IPS DF 6.9 (cell line): ENCODE measurements around the gene FITM1.

ENCODE experiments used
- DNase-seq: peaks from one replicate; pipeline ENCODE4 v3.0.0-alpha.2; 2013; ENCODE audit warnings: low read depth, low spot score
- H3K27ac ChIP-seq: one replicate; pipeline ENCODE4 v1.5.1; 2013; ENCODE audit warnings: low read length, control low read depth
- H3K27me3 ChIP-seq: 2 replicates; pipeline ENCODE4 v1.6.1; 2013; ENCODE audit warnings: mild to moderate bottlenecking, low read length; ENCODE audit not compliant: control insufficient read depth, insufficient read depth
- H3K36me3 ChIP-seq: 2 replicates; pipeline ENCODE4 v1.6.1; 2013; ENCODE audit warnings: low read length; ENCODE audit not compliant: control insufficient read depth, insufficient read depth
- H3K4me1 ChIP-seq: 2 replicates; pipeline ENCODE4 v1.6.1; 2013; ENCODE audit warnings: low read length; ENCODE audit not compliant: control insufficient read depth, insufficient read depth
- H3K4me3 ChIP-seq: 2 replicates; pipeline ENCODE4 v1.5.1; 2013; ENCODE audit warnings: mild to moderate bottlenecking, low read length
- H3K9me3 ChIP-seq: 2 replicates; pipeline ENCODE4 v1.6.1; 2013; ENCODE audit warnings: low read length, inconsistent platforms; ENCODE audit not compliant: control insufficient read depth, insufficient read depth
- WGBS: extraction: QIAGEN DNeasy Blood & Tissue Kit; methylation state at CpG from one replicate; pipeline ENCODE4 v1.1.7; 2013; ENCODE audit warnings: mixed read lengths, missing lambda C conversion rate; ENCODE audit not compliant: insufficient read length, insufficient coverage; 5-methylcytosine and 5-hydroxymethylcytosine counted together

FITM1 gene

DNA sequence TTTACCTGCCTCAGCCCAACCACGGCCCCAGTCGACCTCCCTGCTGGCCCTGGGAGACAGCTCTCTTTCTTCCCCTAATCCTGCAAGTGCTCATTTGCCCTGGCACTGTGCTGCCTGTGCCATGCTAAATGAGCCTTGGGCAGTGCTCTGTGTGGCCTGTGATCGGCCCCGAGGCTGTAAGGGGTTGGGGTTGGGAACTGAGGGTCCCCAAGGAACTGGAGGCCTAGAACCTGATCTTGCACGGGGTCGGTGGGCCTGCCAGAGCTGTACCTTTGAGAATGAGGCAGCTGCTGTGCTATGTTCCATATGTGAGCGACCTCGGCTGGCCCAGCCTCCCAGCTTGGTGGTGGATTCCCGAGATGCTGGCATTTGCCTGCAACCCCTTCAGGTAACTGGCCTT lies 19.6 kb downstream of the FITM1 start:
- Histone ChIP-seq H3K4me3 (no peak overlapping the region), H3K36me3 (peaks cover 30% of the 10 kb centered on the region), H3K9me3 (no peaks in the 10 kb centered on the region), H3K27me3 (no peaks in the 10 kb centered on the region), H3K27ac (no peak overlapping the region), H3K4me1 (peaks cover 1% of the 10 kb centered on the region; the same call in 1 of the 2 replicates)
- WGBS: no CpG with 5 or more reads among the region's 9 CpGs
- no peak for DNase-seq

GRCh38 chr14:24150567-24150966 lies 20.1 kb downstream of the FITM1 start:
- Histone ChIP-seq H3K4me3 (no peak overlapping the region), H3K36me3 (peaks cover 35% of the 10 kb centered on the region), H3K27ac (no peak overlapping the region), H3K9me3 (no peaks in the 10 kb centered on the region), H3K27me3 (no peaks in the 10 kb centered on the region), H3K4me1 (peaks cover 1% of the 10 kb centered on the region; the same call in 1 of the 2 replicates)
- no peak for DNase-seq
- no CpG with 5 or more reads among the region's 9 CpGs for WGBS

- H3K4me1 ChIP-seq: peaks cover 1% of the 10 kb centered on the region; the same call in 1 of the 2 replicates
- no peak overlapping the region for H3K4me3 ChIP-seq
- H3K36me3 ChIP-seq: peaks cover 36% of the 10 kb centered on the region
- no peaks in the 10 kb centered on the region for H3K9me3 ChIP-seq
- no CpG with 5 or more reads among the region's 9 CpGs for WGBS
- no peaks in the 10 kb centered on the region for H3K27me3 ChIP-seq
- no peak overlapping the region for H3K27ac ChIP-seq
- no peak for DNase-seq
Measured at GRCh38 chr14:24150993-24151392, 20.5 kb downstream of the FITM1 start.

DNA sequence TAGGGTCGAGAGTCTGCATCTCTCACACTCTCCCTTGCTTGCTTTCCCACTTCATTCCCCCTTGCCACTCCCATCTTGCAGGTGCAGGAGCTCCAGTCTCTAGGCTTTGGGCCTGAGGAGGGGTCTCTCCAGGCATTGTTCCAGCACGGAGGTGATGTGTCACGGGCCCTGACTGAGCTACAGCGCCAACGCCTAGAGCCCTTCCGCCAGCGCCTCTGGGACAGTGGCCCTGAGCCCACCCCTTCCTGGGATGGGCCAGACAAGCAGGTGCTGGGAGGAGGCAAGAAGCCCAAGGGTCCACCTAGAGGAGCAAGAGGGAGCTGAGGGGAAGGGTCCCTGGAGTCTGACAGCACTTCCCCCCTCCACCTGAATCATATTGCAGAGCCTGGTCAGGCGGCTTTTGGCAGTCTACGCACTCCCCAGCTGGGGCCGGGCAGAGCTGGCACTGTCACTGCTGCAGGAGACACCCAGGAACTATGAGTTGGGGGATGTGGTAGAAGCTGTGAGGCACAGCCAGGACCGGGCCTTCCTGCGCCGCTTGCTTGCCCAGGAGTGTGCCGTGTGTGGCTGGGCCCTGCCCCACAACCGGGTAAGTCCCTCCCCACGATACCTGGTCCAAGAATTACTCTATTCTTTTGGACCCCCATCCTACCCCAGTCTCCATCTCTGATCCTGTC lies 21.1 kb downstream of the FITM1 start:
- peaks cover 1% of the 10 kb centered on the region; the same call in 1 of the 2 replicates for H3K4me1 ChIP-seq
- no peaks in the 10 kb centered on the region for H3K27me3 ChIP-seq
- no peak overlapping the region for H3K4me3 ChIP-seq
- H3K36me3 ChIP-seq: peaks cover 36% of the 10 kb centered on the region
- H3K27ac ChIP-seq: no peak overlapping the region
- WGBS: no CpG with 5 or more reads among the region's 16 CpGs
- DNase-seq: no peak
- no peaks in the 10 kb centered on the region for H3K9me3 ChIP-seq

GRCh38 chr14:24155100-24155499 lies 24.6 kb downstream of the FITM1 start:
- no peak overlapping the region for H3K4me3 ChIP-seq
- no peak for DNase-seq
- no peaks in the 10 kb centered on the region for H3K9me3 ChIP-seq
- no peaks in the 10 kb centered on the region for H3K4me1 ChIP-seq
- H3K36me3 ChIP-seq: peaks cover 44% of the 10 kb centered on the region
- no peak overlapping the region for H3K27ac ChIP-seq
- no CpG with 5 or more reads among the region's 10 CpGs for WGBS
- H3K27me3 ChIP-seq: no peaks in the 10 kb centered on the region

GRCh38 chr14:24156840-24157239 lies 26.4 kb downstream of the FITM1 start:
- H3K27me3 ChIP-seq: no peaks in the 10 kb centered on the region
- H3K27ac ChIP-seq: no peak overlapping the region
- no peak for DNase-seq
- H3K9me3 ChIP-seq: no peaks in the 10 kb centered on the region
- no CpG with 5 or more reads among the region's 1 CpG for WGBS
- peaks cover 29% of the 10 kb centered on the region for H3K36me3 ChIP-seq
- H3K4me3 ChIP-seq: no peak overlapping the region
- H3K4me1 ChIP-seq: no peaks in the 10 kb centered on the region

DNA sequence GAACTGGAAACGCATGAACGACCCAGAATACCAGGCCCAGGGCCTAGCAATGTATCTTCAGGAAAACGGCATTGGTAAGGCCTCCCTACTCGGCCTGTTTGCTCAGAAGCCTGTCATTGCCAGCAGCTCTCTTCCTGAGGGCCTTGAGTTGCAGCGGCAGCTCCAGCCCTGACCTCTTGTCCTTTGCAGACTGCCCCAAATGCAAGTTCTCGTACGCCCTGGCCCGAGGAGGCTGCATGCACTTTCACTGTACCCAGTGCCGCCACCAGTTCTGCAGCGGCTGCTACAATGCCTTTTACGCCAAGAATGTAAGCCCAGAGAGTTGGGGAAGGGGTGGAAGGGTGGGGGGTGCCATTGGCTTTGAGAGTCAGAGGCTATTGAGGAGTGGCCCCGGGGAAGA lies 26.9 kb downstream of the FITM1 start:
- Histone ChIP-seq H3K27me3 (no peaks in the 10 kb centered on the region), H3K4me1 (no peaks in the 10 kb centered on the region), H3K9me3 (no peaks in the 10 kb centered on the region), H3K36me3 (peaks cover 29% of the 10 kb centered on the region), H3K27ac (no peak overlapping the region), H3K4me3 (no peak overlapping the region)
- DNase-seq: no peak
- no CpG with 5 or more reads among the region's 12 CpGs for WGBS

- Histone ChIP-seq H3K4me1 (no peaks in the 10 kb centered on the region), H3K27ac (no peak overlapping the region), H3K9me3 (no peaks in the 10 kb centered on the region), H3K4me3 (no peak overlapping the region), H3K36me3 (peaks cover 37% of the 10 kb centered on the region), H3K27me3 (no peaks in the 10 kb centered on the region)
- no CpG with 5 or more reads among the region's 11 CpGs for WGBS
- DNase-seq: no peak
Measured at GRCh38 chr14:24159777-24160498, 29.5 kb downstream of the FITM1 start.

GRCh38 chr14:24160499-24160849 lies 30.0 kb downstream of the FITM1 start:
- Histone ChIP-seq H3K4me3 (no peak overlapping the region), H3K4me1 (no peaks in the 10 kb centered on the region), H3K27ac (no peak overlapping the region), H3K27me3 (no peaks in the 10 kb centered on the region), H3K36me3 (peaks cover 34% of the 10 kb centered on the region), H3K9me3 (no peaks in the 10 kb centered on the region)
- WGBS: no CpG with 5 or more reads among the region's 4 CpGs
- no peak for DNase-seq

- H3K36me3 ChIP-seq: peaks cover 31% of the 10 kb centered on the region
- WGBS: no CpG with 5 or more reads among the region's 12 CpGs
- H3K9me3 ChIP-seq: no peaks in the 10 kb centered on the region
- H3K4me3 ChIP-seq: 0 out of 2 replicates have a peak within 1 kb of the TSS, but pooled peaks have one; percentile 4
- H3K27me3 ChIP-seq: no peaks in the 10 kb centered on the region
- no peak within 1 kb of the TSS for H3K27ac ChIP-seq
- peak; percentile 99 for DNase-seq
- H3K4me1 ChIP-seq: no peaks in the 10 kb centered on the region
Measured at GRCh38 chr14:24160850-24161804, 30.7 kb downstream of the FITM1 start, which contains the start of gene IRF9. TSS of gene IRF9 (plus strand) at chr14:24161265. CDS start at chr14:24162145, 880 bp downstream.
